IMR-90 (cell line): ENCODE results near the gene PDGFA. TPM values are rescaled to one million over a fixed set of nuclear protein-coding genes. Genes with fewer than 3 reads are reported as not detected.

ENCODE experiments used
- ATAC-seq: fragments of 200-7000 bp; cut with Tn5 transposase; 2 replicates; pipeline ENCODE4 v1.9.1; 2020; ENCODE audit warnings: low read depth, mild to moderate bottlenecking, moderate library complexity
- BruUV-seq: library from RNA; stranded (reverse); fragments of 400-500 nt; replicated peaks from 2 replicates; lab custom pipeline; 2021; lab: Mats Ljungman, UMichigan
- CTCF ChIA-PET: fragments of 300-600 bp; formaldehyde crosslinking; extraction: SDS; loops from one replicate; lab custom pipeline; 2021; ENCODE audit warnings: antibody characterized with exemption; lab: Yijun Ruan, JAX
- POLR2A ChIA-PET: fragments of 300-600 bp; sonication (Branson Sonifier 250); formaldehyde crosslinking; loops from one replicate; lab custom pipeline; 2022; ENCODE audit warnings: antibody characterized with exemption; ENCODE audit not compliant: unreplicated experiment; lab: Charles Lee
- DNase-seq: peaks from one replicate; pipeline ENCODE4 v3.0.0; 2013
- H2AFZ ChIP-seq: replicated peaks from 2 replicates; pipeline ENCODE3; 2013; ENCODE audit warnings: low read length, mild to moderate bottlenecking; ENCODE audit not compliant: poor library complexity
- H2AK5ac ChIP-seq: 2 replicates; pipeline ENCODE4 v1.6.1; 2013; ENCODE audit warnings: low read depth, low read length, inconsistent platforms
- H2AK9ac ChIP-seq: replicated peaks from 2 replicates; pipeline ENCODE3; 2013; ENCODE audit warnings: mild to moderate bottlenecking, low read depth, low read length, moderate library complexity; ENCODE audit not compliant: poor library complexity
- H2BK120ac ChIP-seq: 2 replicates; pipeline ENCODE4 v1.6.1; 2013; ENCODE audit warnings: low read depth, low read length, inconsistent platforms
- H2BK15ac ChIP-seq: 3 replicates; pipeline ENCODE4 v1.6.1; 2013; ENCODE audit warnings: low read depth, low read length, inconsistent platforms
- H2BK20ac ChIP-seq: 2 replicates; pipeline ENCODE4 v1.6.1; 2013; ENCODE audit warnings: low read depth, mild to moderate bottlenecking, inconsistent platforms, low read length, moderate library complexity
- H2BK5ac ChIP-seq: 2 replicates; pipeline ENCODE4 v1.6.1; 2013; ENCODE audit warnings: mild to moderate bottlenecking, low read depth, low read length, inconsistent platforms; ENCODE audit not compliant: poor library complexity, severe bottlenecking
- H3K14ac ChIP-seq: replicated peaks from 2 replicates; pipeline ENCODE4 v1.6.1; 2013; ENCODE audit warnings: low read depth, low read length, inconsistent platforms
- H3K18ac ChIP-seq: 2 replicates; pipeline ENCODE4 v1.6.1; 2013; ENCODE audit warnings: low read depth, low read length, control low read depth
- H3K23ac ChIP-seq: 2 replicates; pipeline ENCODE4 v1.6.1; 2013; ENCODE audit warnings: low read depth, low read length, inconsistent platforms
- H3K27ac ChIP-seq: 2 replicates; pipeline ENCODE4 v1.5.1; 2013; ENCODE audit warnings: mild to moderate bottlenecking, control low read depth, low read length; ENCODE audit not compliant: insufficient read depth
- H3K27me3 ChIP-seq: 2 replicates; pipeline ENCODE4 v1.6.1; 2013; ENCODE audit warnings: low read length; ENCODE audit not compliant: control insufficient read depth, insufficient read depth
- H3K36me3 ChIP-seq: 2 replicates; pipeline ENCODE4 v1.6.1; 2013; ENCODE audit warnings: low read length, mixed read lengths; ENCODE audit not compliant: control insufficient read depth, insufficient read depth
- H3K4ac ChIP-seq: 2 replicates; pipeline ENCODE4 v1.6.1; 2013; ENCODE audit warnings: low read depth, low read length, inconsistent platforms
- H3K4me1 ChIP-seq: 2 replicates; pipeline ENCODE4 v1.6.1; 2013; ENCODE audit warnings: low read length, mixed read lengths; ENCODE audit not compliant: control insufficient read depth, insufficient read depth
- H3K4me2 ChIP-seq: 2 replicates; pipeline ENCODE4 v1.6.1; 2013; ENCODE audit warnings: low read depth, mild to moderate bottlenecking, control low read depth, low read length, moderate library complexity
- H3K4me3 ChIP-seq: 2 replicates; pipeline ENCODE4 v1.5.1; 2013; ENCODE audit warnings: low read depth, mild to moderate bottlenecking, control low read depth, low read length, moderate library complexity; ENCODE audit not compliant: insufficient read depth
- H3K56ac ChIP-seq: 2 replicates; pipeline ENCODE4 v1.6.1; 2013; ENCODE audit warnings: low read length, inconsistent platforms; ENCODE audit not compliant: insufficient read depth; ENCODE audit errors: extremely low read depth
- H3K79me1 ChIP-seq, 2 experiments: 2 replicates each; pipeline ENCODE4 v1.6.1; 2013; ENCODE audit warnings: low read length in 2 of 2, inconsistent platforms in 1 of 2, low read depth in 1 of 2
- H3K9ac ChIP-seq: 2 replicates; pipeline ENCODE4 v1.6.1; 2013; ENCODE audit warnings: low read depth, low read length, control low read depth
- H3K9me1 ChIP-seq: 2 replicates; pipeline ENCODE4 v1.6.1; 2013; ENCODE audit warnings: low read length, inconsistent platforms; ENCODE audit not compliant: insufficient read depth
- H3K9me3 ChIP-seq: 2 replicates; pipeline ENCODE4 v1.6.1; 2013; ENCODE audit warnings: low read length; ENCODE audit not compliant: control insufficient read depth, insufficient read depth
- H4K20me1 ChIP-seq: 2 replicates; pipeline ENCODE4 v1.6.1; 2013; ENCODE audit warnings: low read length, inconsistent platforms; ENCODE audit not compliant: insufficient read depth
- H4K5ac ChIP-seq: 2 replicates; pipeline ENCODE4 v1.6.1; 2013; ENCODE audit warnings: mild to moderate bottlenecking, low read depth, low read length, control low read depth
- H4K8ac ChIP-seq, 2 experiments: 2 replicates each; pipeline ENCODE4 v1.6.1; 2013; ENCODE audit warnings: low read depth in 2 of 2, low read length in 2 of 2, control low read depth in 1 of 2, inconsistent platforms in 1 of 2
- H4K91ac ChIP-seq: 2 replicates; pipeline ENCODE4 v1.6.1; 2013; ENCODE audit warnings: low read depth, low read length, inconsistent platforms; ENCODE audit not compliant: insufficient read depth
- CHD1 ChIP-seq: IDR thresholded peaks from 2 replicates; pipeline ENCODE4 v1.6.1; 2012; ENCODE audit warnings: low read depth, low read length, improper control_type of control experiment
- CTCF ChIP-seq: conservative IDR thresholded peaks from 2 replicates; pipeline ENCODE4 v1.5.1; 2012; ENCODE audit warnings: mild to moderate bottlenecking, low read depth, low read length, improper control_type of control experiment
- MAZ ChIP-seq: IDR thresholded peaks from 2 replicates; pipeline ENCODE4 v1.6.1; 2012; ENCODE audit warnings: low read depth, mild to moderate bottlenecking, low read length, improper control_type of control experiment, moderate library complexity, borderline replicate concordance
- NFE2L2 ChIP-seq: fragments of 150-350 bp; IDR thresholded peaks from 2 replicates; pipeline ENCODE4 v1.6.1; 2016; ENCODE audit warnings: low read depth, mild to moderate bottlenecking, low read length
- RFX5 ChIP-seq: IDR thresholded peaks from 2 replicates; pipeline ENCODE4 v1.8.0; 2012; ENCODE audit warnings: low read depth, mild to moderate bottlenecking, low read length, moderate library complexity
- SMC3 ChIP-seq: fragments of 150-350 bp; IDR thresholded peaks from 2 replicates; pipeline ENCODE4 v1.6.1; 2016; ENCODE audit warnings: low read depth, mild to moderate bottlenecking, antibody characterized with exemption, low read length, moderate library complexity
- WGBS, 2 experiments: methylation state at CpG; one replicate each; pipeline versions ENCODE4 v1.1.5 to v1.1.7; 2013; ENCODE audit warnings: missing lambda C conversion rate in 2 of 2; ENCODE audit not compliant: insufficient read length in 1 of 2; ENCODE audit errors: extremely low coverage in 2 of 2; 5-methylcytosine and 5-hydroxymethylcytosine counted together
- dilution Hi-C: fragments of 300-500 bp; cut with HindIII; formaldehyde crosslinking; loops from one replicate; pipeline ENCODE4 v1.14.3; 2018; ENCODE audit warnings: low sequenced_read_pairs; ENCODE audit not compliant: unreplicated experiment
- in situ Hi-C: fragments of 300-500 bp; cut with MboI; formaldehyde crosslinking; loops from 3 replicates; pipeline ENCODE4 v1.14.3; 2019; ENCODE audit warnings: low sequenced_read_pairs, inconsistent platforms, mixed read lengths
- intact Hi-C: fragments of 100-400 bp; cut with micrococcal nuclease; formaldehyde crosslinking; loops from 2 replicates; pipeline ENCODE4 v1.10.0; 2022
- polyA plus RNA-seq, 3 experiments: library from polyadenylated mRNA; depleted of rRNA; stranded (reverse); fragments of >200 nt; gene quantifications; 2 replicates each; pipeline ENCODE4 v1.2.3, GENCODE V29; 2012; ENCODE audit warnings: low replicate concordance in 1 of 3
- total RNA-seq: library from RNA; depleted of rRNA; stranded (reverse); fragments of >200 nt; gene quantifications from 2 replicates; pipeline ENCODE4 v1.2.3, GENCODE V29; 2012

The PDGFA gene
- total and polyA plus RNA-seq, 2 of the 4 experiments (the other 2 are of a cell fraction) = 3.3 to 3.8 TPM

- Histone ChIP-seq H3K9me3 (no peaks in the 10 kb centered on the region), H3K36me3 (no peaks in the 10 kb centered on the region), H3K79me1 (no peaks in the 10 kb centered on the region), H3K4me3 (no peak overlapping the region), H3K9ac (no peak overlapping the region), H3K27ac (no peak overlapping the region), H3K18ac (no peak overlapping the region), H3K4ac (no peak overlapping the region), H2BK20ac (no peak overlapping the region), H3K4me2 (no peak overlapping the region), H3K27me3 (no peaks in the 10 kb centered on the region), H4K5ac (no peak overlapping the region), H4K20me1 (no peaks in the 10 kb centered on the region), H3K4me1 (peaks cover 22% of the 10 kb centered on the region), H3K23ac (no peak overlapping the region), H2BK5ac (no peak overlapping the region), H2AFZ (no peak overlapping the region), H2BK15ac (no peak overlapping the region), H4K91ac (no peak overlapping the region), H3K14ac (no peak overlapping the region), H3K56ac (no peak overlapping the region), H2BK120ac (no peak overlapping the region), H2AK5ac (no peak overlapping the region), H3K9me1 (0 out of 2 replicates have a peak, but pooled peaks cover 2% of the 10 kb centered on the region), H4K8ac (no peak overlapping the region), H2AK9ac (peak overlapping the region; percentile 72)
- WGBS, 2 experiments = 96% methylated on average over 3 of the region's 3 CpGs; no CpG with 5 or more reads in 1 of the 2 experiments
- ATAC-seq = no peak
- ChIA-PET POLR2A (no interaction called here), CTCF (no interaction called here)
- no TSS peak for BruUV-seq
- DNase-seq = no peak
- intact Hi-C loops = no loop called here
- TF ChIP-seq RFX5 = no peak
- no peak for TF ChIP-seq NFE2L2
- TF ChIP-seq MAZ = no peak
- TF ChIP-seq CTCF = no peak
- no peak for TF ChIP-seq SMC3
- TF ChIP-seq CHD1 = no peak
- in situ Hi-C loops = no loop called here
- dilution Hi-C loops = no loop called here
These were observed 52.2 kb downstream of the PDGFA start for GRCh38 chr7:467393-467828.
